ENCODE results near the gene GPR17. TPM values are rescaled to one million over a fixed set of nuclear protein-coding genes. Genes with fewer than 3 reads are reported as not detected.

The GPR17 gene
- total and polyA plus RNA-seq, 9 of the 15 experiments (the other 6 are each of a cell fraction or from before 2014, with no cell fraction given) = not detected

DNA sequence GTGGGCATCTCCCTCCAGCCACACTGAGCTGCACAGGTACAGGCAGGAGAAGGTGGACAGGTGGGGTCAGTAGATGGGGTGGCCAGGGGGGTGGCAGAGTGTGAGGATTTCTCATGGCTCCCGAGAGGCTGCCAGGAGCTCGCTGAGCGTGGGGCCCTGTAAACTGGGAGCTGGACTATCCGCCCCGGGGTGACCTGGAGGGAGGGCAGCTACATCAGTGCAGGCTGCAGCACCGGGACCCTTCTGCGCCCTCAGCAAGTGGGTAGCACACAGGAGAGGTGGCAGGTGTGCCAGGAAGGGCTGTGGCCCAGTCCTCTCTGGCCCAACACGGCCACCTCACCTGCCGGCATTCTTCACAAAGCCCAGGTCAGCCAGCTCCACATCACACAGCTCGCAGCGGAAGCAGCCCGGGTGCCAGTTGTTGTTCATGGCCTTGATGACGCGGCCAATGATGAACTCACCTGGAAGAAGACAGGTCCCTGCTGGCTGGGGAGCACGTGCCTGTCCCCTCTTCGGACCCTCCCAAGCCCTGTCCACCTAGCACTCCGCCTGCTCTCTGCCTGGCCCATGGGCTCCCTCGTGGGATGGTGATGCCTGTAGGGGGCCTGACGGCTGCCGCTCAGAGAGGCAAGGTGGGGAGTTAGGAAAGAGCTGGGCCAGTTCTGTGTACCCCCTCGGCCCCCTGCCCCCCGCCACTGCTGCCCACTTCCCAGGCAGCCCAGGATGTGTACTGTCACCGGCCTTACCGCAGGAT lies 8.3 kb downstream of the GPR17 start:
- in situ Hi-C loops (cut with MboI) = no loop called here
- TF ChIP-seq DNMT1 (IDR thresholded peaks at IDR 0.05) = no peak
- no peak for TF ChIP-seq JUNB (CRISPR knock-in tag; conservative IDR thresholded peaks at IDR 0.05)
- TF ChIP-seq ZBTB1 (CRISPR knock-in tag; IDR thresholded peaks at IDR 0.05; ENCODE audit: borderline replicate concordance, low read depth) = no peak
- no peak overlapping the region for H2AFZ ChIP-seq (ENCODE audit: low read depth, low read length)
- no peaks in the 10 kb centered on the region for H3K79me2 ChIP-seq (ENCODE audit: control insufficient read depth, insufficient read depth, low read length)
- no peak for ATAC-seq
- H3K9me1 ChIP-seq (ENCODE audit: control insufficient read depth, insufficient read depth, low read length) = no peaks in the 10 kb centered on the region
- H3K9ac ChIP-seq (ENCODE audit: insufficient read depth in 1 of 2, low read depth in 2 of 2, low read length in 2 of 2) = no peak overlapping the region; a peak in 1 of 4 replicates
- ChIA-PET CTCF (ENCODE audit: low intra/inter-chr PET ratio) (no interaction called here), POLR2A (interaction anchor here (0.6 kb wide), 1 partner anchor 63 kb away, joined by 3 read pairs; no protein-coding TSS in a partner anchor)
- peaks cover 13% of the 10 kb centered on the region; the same call in 1 of the 2 replicates for H4K20me1 ChIP-seq (replicated peaks; ENCODE audit: control insufficient read depth, insufficient read depth, low read length)
- FAIRE-seq = no peak
- no TSS peak for BruUV-seq (replicated peaks)
- H3K36me3 ChIP-seq (ENCODE audit: control insufficient read depth, insufficient read depth, low read length) = no peaks in the 10 kb centered on the region
- 6% methylated on average over 17 of the region's 24 CpGs for WGBS (ENCODE audit: insufficient coverage, low coverage, missing lambda C conversion rate)
- peaks cover 56 to 86% of the 10 kb centered on the region in 2 experiments for H3K27me3 ChIP-seq (ENCODE audit: control insufficient read depth in 2 of 2, insufficient read depth in 2 of 2, low read length in 2 of 2)
- H3K4me1 ChIP-seq (replicated peaks in 1 of 2; ENCODE audit: control insufficient read depth in 2 of 2, insufficient read depth in 2 of 2, low read length in 2 of 2) = peaks cover 0 to 27% of the 10 kb centered on the region in 2 experiments; a peak in 1 of 5 replicates
- no peaks in the 10 kb centered on the region for H3K9me3 ChIP-seq (replicated peaks; ENCODE audit: control insufficient read depth, insufficient read depth, low read depth, low read length)
- no peak overlapping the region for H3K4me3 ChIP-seq
- no peak for DNase-seq (ENCODE audit: extremely low read depth in 1 of 4, low spot score in 3 of 4)
- H3K27ac ChIP-seq (ENCODE audit: extremely low read depth, low read depth, low read length) = no peak overlapping the region
- intact Hi-C loops (cut with micrococcal nuclease) = no loop called here
- no peak overlapping the region for H3K4me2 ChIP-seq (ENCODE audit: insufficient read depth, low read length)

DNA sequence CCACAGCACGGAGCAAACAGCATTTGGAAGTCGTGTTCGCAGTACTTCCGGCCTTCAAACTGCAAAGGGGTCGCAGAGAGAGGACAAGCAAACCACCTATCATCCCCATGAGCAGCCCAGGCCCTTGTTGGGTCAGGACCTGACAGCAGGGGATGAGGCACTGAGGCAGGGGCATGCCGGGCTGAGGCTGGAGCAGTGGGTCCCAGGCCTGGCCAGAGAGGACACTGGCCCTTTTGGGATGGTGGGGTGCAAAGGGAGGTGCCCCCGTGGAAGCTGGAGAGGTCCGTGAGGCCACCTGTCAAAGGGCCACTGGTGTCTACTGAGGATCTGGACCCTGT lies 8.9 kb downstream of the GPR17 start:
- WGBS (ENCODE audit: insufficient coverage, low coverage, missing lambda C conversion rate) = 4% methylated on average over 6 of the region's 8 CpGs
- intact Hi-C loops (cut with micrococcal nuclease) (no loop called here), in situ Hi-C loops (cut with MboI) (no loop called here)
- Histone ChIP-seq H4K20me1 (replicated peaks; ENCODE audit: control insufficient read depth, insufficient read depth, low read length) (peaks cover 13% of the 10 kb centered on the region; the same call in 1 of the 2 replicates), H3K4me2 (ENCODE audit: insufficient read depth, low read length) (no peak overlapping the region), H3K9me1 (ENCODE audit: control insufficient read depth, insufficient read depth, low read length) (no peaks in the 10 kb centered on the region), H3K27ac (ENCODE audit: extremely low read depth, low read depth, low read length) (no peak overlapping the region), H3K9me3 (replicated peaks; ENCODE audit: control insufficient read depth, insufficient read depth, low read depth, low read length) (no peaks in the 10 kb centered on the region; the same call in 1 of the 2 replicates), H2AFZ (ENCODE audit: low read depth, low read length) (no peak overlapping the region), H3K4me1 (replicated peaks in 1 of 2; ENCODE audit: control insufficient read depth in 2 of 2, insufficient read depth in 2 of 2, low read length in 2 of 2) (peaks cover 0 to 23% of the 10 kb centered on the region in 2 experiments; a peak in 1 of 5 replicates), H3K9ac (ENCODE audit: insufficient read depth in 1 of 2, low read depth in 2 of 2, low read length in 2 of 2) (no peak overlapping the region; a peak in 1 of 4 replicates), H3K79me2 (ENCODE audit: control insufficient read depth, insufficient read depth, low read length) (no peaks in the 10 kb centered on the region), H3K27me3 (ENCODE audit: control insufficient read depth in 2 of 2, insufficient read depth in 2 of 2, low read length in 2 of 2) (peaks cover 56 to 86% of the 10 kb centered on the region in 2 experiments), H3K36me3 (ENCODE audit: control insufficient read depth, insufficient read depth, low read length) (no peaks in the 10 kb centered on the region), H3K4me3 (no peak overlapping the region)
- no peak for ATAC-seq
- ChIA-PET POLR2A (no interaction called here), CTCF (ENCODE audit: low intra/inter-chr PET ratio) (no interaction called here)
- FAIRE-seq = no peak
- no peak for DNase-seq (ENCODE audit: extremely low read depth in 1 of 4, low spot score in 3 of 4)
- BruUV-seq (replicated peaks) = no TSS peak
- no peak for TF ChIP-seq SMAD2 (IDR thresholded peaks at IDR 0.05; ENCODE audit: low read depth, low read length)
- TF ChIP-seq ZNF311 (CRISPR knock-in tag; IDR thresholded peaks at IDR 0.05) = no peak
- TF ChIP-seq TAF1 (IDR thresholded peaks at IDR 0.05; ENCODE audit: control insufficient read depth, extremely low read depth, insufficient read depth, low read length, severe bottlenecking) = no peak
- TF ChIP-seq, protein P1, sequence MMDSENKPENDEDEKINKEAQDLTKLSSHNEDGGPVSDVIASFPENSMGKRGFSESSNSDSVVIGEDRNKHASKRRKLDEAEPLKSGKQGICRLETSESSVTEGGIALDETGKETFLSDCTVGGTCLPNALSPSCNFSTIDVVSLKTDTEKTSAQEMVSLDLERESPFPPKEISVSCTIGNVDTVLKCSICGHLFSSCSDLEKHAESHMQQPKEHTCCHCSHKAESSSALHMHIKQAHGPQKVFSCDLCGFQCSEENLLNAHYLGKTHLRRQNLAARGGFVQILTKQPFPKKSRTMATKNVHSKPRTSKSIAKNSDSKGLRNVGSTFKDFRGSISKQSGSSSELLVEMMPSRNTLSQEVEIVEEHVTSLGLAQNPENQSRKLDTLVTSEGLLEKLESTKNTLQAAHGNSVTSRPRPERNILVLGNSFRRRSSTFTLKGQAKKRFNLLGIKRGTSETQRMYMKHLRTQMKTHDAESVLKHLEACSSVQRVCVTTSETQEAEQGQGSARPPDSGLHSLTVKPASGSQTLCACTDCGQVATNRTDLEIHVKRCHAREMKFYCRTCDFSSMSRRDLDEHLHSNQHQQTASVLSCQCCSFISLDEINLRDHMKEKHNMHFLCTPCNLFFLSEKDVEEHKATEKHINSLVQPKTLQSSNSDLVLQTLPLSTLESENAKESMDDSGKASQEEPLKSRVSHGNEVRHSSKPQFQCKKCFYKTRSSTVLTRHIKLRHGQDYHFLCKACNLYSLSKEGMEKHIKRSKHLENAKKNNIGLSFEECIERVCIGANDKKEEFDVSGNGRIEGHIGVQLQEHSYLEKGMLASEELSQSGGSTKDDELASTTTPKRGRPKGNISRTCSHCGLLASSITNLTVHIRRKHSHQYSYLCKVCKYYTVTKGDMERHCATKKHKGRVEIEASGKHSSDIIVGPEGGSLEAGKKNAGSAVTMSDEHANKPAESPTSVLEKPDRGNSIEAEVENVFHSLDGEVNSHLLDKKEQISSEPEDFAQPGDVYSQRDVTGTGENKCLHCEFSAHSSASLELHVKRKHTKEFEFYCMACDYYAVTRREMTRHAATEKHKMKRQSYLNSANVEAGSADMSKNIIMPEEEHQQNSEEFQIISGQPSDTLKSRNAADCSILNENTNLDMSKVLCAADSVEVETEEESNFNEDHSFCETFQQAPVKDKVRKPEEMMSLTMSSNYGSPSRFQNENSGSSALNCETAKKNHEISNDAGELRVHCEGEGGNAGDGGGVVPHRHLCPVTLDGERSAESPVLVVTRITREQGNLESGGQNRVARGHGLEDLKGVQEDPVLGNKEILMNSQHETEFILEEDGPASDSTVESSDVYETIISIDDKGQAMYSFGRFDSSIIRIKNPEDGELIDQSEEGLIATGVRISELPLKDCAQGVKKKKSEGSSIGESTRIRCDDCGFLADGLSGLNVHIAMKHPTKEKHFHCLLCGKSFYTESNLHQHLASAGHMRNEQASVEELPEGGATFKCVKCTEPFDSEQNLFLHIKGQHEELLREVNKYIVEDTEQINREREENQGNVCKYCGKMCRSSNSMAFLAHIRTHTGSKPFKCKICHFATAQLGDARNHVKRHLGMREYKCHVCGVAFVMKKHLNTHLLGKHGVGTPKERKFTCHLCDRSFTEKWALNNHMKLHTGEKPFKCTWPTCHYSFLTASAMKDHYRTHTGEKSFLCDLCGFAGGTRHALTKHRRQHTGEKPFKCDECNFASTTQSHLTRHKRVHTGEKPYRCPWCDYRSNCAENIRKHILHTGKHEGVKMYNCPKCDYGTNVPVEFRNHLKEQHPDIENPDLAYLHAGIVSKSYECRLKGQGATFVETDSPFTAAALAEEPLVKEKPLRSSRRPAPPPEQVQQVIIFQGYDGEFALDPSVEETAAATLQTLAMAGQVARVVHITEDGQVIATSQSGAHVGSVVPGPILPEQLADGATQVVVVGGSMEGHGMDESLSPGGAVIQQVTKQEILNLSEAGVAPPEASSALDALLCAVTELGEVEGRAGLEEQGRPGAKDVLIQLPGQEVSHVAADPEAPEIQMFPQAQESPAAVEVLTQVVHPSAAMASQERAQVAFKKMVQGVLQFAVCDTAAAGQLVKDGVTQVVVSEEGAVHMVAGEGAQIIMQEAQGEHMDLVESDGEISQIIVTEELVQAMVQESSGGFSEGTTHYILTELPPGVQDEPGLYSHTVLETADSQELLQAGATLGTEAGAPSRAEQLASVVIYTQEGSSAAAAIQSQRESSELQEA (IDR thresholded peaks at IDR 0.05; ENCODE audit: low read depth) = no peak

All from K562 (cell line).